Panc1 (cell line): ENCODE results near the gene LIN28A. TPM values are rescaled to one million over a fixed set of nuclear protein-coding genes. Genes with fewer than 3 reads are reported as not detected.

Experiments
- ATAC-seq: fragments of 200-7000 bp; cut with Tn5 transposase; 2 replicates; pipeline ENCODE4 v1.9.1; 2020; ENCODE audit warnings: mild to moderate bottlenecking, moderate library complexity
- BruUV-seq: library from RNA; stranded (reverse); fragments of 400-500 nt; replicated peaks from 2 replicates; lab custom pipeline; 2021; lab: Mats Ljungman, UMichigan
- CTCF ChIA-PET: fragments of 300-600 bp; sonication (Branson Sonifier 250); formaldehyde crosslinking; loops from one replicate; lab custom pipeline; 2022; ENCODE audit warnings: antibody characterized with exemption; lab: Charles Lee
- POLR2A ChIA-PET: fragments of 300-600 bp; sonication (Branson Sonifier 250); formaldehyde crosslinking; loops from one replicate; lab custom pipeline; 2022; ENCODE audit warnings: antibody characterized with exemption; lab: Charles Lee
- DNase-seq: peaks from one replicate; pipeline ENCODE4 v3.0.0-alpha.2; 2010; ENCODE audit warnings: low read depth, low spot score
- H3K27ac ChIP-seq: 2 replicates; pipeline ENCODE4 v1.5.1; 2011; ENCODE audit warnings: mild to moderate bottlenecking, low read length, inconsistent platforms
- H3K27me3 ChIP-seq: fragments of 200-500 bp; sonication (Bioruptor generic); 2 replicates; pipeline ENCODE4 v1.6.0; 2014; ENCODE audit warnings: low read length, inconsistent platforms; ENCODE audit not compliant: control insufficient read depth, insufficient read depth
- H3K36me3 ChIP-seq: fragments of 200-500 bp; sonication (Bioruptor generic); 2 replicates; pipeline ENCODE4 v1.5.1; 2014; ENCODE audit warnings: inconsistent platforms, mild to moderate bottlenecking, low read length, moderate library complexity; ENCODE audit not compliant: control insufficient read depth, insufficient read depth
- H3K4me1 ChIP-seq: 2 replicates; pipeline ENCODE4 v1.5.1; 2011; ENCODE audit warnings: inconsistent platforms, mild to moderate bottlenecking, low read length, moderate library complexity; ENCODE audit not compliant: control insufficient read depth, insufficient read depth
- H3K4me3 ChIP-seq, 2 experiments: 2 replicates each; pipeline ENCODE4 v1.5.1; 2011 to 2012; ENCODE audit warnings: low read depth in 2 of 2, low read length in 2 of 2, mild to moderate bottlenecking in 2 of 2, inconsistent platforms in 1 of 2, moderate library complexity in 1 of 2
- H3K9me3 ChIP-seq: fragments of 200-500 bp; sonication (Bioruptor generic); 2 replicates; pipeline ENCODE4 v1.5.1; 2014; ENCODE audit warnings: low read depth, mild to moderate bottlenecking, inconsistent platforms, low read length, moderate library complexity; ENCODE audit not compliant: control insufficient read depth, insufficient read depth
- POLR2AphosphoS5 ChIP-seq: IDR thresholded peaks from 2 replicates; pipeline ENCODE4 v1.6.1; 2012; ENCODE audit warnings: mild to moderate bottlenecking, low read depth, low read length, moderate library complexity
- SIN3A ChIP-seq: IDR thresholded peaks from 2 replicates; pipeline ENCODE4 v1.6.1; 2012; ENCODE audit warnings: low read depth, mild to moderate bottlenecking, low read length, moderate library complexity, borderline replicate concordance; ENCODE audit not compliant: insufficient read depth
- TCF7L2 ChIP-seq: IDR thresholded peaks from 2 replicates; pipeline ENCODE4 v1.6.1; 2011; ENCODE audit warnings: mild to moderate bottlenecking, low read depth, low read length, inconsistent platforms
- in situ Hi-C: cut with HindIII; loops from 2 replicates; pipeline ENCODE4 v1.10.0; 2016; ENCODE audit warnings: low sequenced_read_pairs, low pct_unique_long_range_greater_than_20kb
- intact Hi-C: fragments of 100-400 bp; cut with micrococcal nuclease; formaldehyde crosslinking; loops from one replicate; pipeline ENCODE4 v1.10.0; 2022; ENCODE audit not compliant: unreplicated experiment
- total RNA-seq: library from RNA; stranded (reverse); gene quantifications from one replicate; pipeline ENCODE4 v1.2.1, GENCODE V29; 2021; ENCODE audit not compliant: unreplicated experiment
- TF ChIP-seq, protein P1 (sequence below): fragments of 450-650 bp; IDR thresholded peaks from 2 replicates; pipeline ENCODE4 v1.5.1; 2017; ENCODE audit warnings: mild to moderate bottlenecking
- TF ChIP-seq, protein P2 (sequence below), 2 experiments: IDR thresholded peaks; 2 replicates each; pipeline ENCODE4 v1.6.1; 2011 to 2012; ENCODE audit warnings: low read depth in 2 of 2, control low read depth in 1 of 2, low read length in 1 of 2, mild to moderate bottlenecking in 1 of 2, moderate library complexity in 1 of 2; ENCODE audit not compliant: insufficient read depth in 1 of 2

The LIN28A gene
- total RNA-seq, 1 experiment from 2014 or later = 0.64 TPM

DNA sequence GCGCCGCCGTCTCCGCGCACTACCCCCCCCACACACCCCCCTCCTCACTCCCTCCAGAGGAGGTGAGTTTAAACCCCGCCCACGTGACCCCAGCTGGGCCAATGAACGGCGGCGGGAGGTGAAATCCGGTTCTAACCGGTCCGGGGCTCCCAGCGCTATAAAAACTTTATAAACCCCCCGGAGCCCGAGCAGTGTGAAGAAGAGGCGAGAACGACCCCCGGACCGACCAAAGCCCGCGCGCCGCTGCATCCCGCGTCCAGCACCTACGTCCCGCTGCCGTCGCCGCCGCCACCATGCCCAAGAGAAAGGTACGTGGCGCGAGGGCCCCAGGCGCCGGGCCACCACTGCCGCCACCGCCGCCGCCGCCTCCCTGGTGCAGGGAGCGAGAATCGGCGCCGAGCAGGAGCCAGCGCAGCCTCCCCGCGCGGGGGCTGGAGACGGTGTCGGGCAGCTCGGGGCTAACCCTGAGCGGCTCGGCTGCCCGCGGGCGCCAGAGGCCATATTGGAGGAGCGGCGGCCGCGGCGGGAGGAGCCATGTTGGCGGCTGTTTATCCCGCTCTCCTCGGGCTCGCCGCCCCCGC lies 61.8 kb downstream of the LIN28A start, which contains the start of gene HMGN2:
HMGN2 (plus strand) TSS at position 121 of the 581 bp plus-strand sequence; CDS start at position 294, 173 bp downstream.
- ChIA-PET POLR2A (no interaction called here), CTCF (no interaction called here)
- intact Hi-C loops = loop anchor here (10.0 kb wide), 1 partner anchor 62 kb away; no protein-coding TSS in a partner anchor

DNA sequence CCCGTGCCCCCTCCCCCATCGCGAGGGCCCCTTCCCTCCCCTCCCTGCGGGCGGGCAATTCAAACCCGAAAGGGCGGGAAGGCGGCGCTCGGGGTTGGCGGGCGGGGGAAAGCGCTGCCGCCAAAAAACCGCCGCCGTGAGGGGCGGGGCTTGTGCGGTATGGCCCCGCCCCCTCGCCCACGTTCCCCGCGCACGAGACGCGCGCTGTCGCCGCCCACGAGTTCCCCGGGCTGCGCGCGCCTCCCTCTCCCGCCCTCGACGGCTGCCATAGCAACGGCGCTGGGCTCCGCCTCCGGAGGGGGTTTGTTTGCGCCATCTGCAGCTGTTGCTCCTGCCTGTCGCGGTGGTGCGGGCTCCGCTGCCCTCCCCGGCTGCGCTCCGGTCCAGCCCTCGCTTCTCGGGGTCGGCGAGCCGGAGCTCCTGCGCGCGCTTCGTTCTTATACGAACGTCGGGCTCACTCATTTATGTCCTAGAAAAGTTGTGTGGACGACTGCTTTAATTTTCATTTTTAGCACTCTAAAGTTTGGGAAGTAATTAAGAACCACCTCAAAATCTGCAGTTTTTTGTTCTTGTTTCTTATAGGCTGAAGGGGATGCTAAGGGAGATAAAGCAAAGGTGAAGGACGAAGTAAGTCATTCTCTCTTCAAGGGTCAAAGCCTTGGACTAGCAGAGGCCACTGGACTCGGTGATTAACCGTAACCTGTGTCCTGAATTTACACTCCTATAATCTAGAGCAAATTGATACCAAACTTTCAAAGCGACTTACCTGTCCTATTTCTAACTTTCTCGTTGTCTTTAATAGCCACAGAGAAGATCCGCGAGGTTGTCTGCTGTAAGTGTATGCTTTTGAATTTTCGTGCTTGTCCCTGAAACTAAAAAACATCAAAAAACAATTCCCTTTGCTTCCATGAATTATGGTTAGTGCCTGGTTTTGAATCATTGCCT lies 62.6 kb downstream of the LIN28A start:
- intact Hi-C loops = loop anchor here (10.0 kb wide), 1 partner anchor 62 kb away; no protein-coding TSS in a partner anchor
- DNase-seq = peak; percentile 38

More for the DNA sequence above, 61.8 kb downstream of the LIN28A start, which contains the start of gene HMGN2:
- TF ChIP-seq TCF7L2 (no peak), POLR2AphosphoS5 (peak; percentile 92), SIN3A (0 out of 2 replicates have a peak, but pooled peaks have one; percentile 5)
- TF ChIP-seq, protein P1, sequence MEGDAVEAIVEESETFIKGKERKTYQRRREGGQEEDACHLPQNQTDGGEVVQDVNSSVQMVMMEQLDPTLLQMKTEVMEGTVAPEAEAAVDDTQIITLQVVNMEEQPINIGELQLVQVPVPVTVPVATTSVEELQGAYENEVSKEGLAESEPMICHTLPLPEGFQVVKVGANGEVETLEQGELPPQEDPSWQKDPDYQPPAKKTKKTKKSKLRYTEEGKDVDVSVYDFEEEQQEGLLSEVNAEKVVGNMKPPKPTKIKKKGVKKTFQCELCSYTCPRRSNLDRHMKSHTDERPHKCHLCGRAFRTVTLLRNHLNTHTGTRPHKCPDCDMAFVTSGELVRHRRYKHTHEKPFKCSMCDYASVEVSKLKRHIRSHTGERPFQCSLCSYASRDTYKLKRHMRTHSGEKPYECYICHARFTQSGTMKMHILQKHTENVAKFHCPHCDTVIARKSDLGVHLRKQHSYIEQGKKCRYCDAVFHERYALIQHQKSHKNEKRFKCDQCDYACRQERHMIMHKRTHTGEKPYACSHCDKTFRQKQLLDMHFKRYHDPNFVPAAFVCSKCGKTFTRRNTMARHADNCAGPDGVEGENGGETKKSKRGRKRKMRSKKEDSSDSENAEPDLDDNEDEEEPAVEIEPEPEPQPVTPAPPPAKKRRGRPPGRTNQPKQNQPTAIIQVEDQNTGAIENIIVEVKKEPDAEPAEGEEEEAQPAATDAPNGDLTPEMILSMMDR = no peak
- TF ChIP-seq, protein P2, sequence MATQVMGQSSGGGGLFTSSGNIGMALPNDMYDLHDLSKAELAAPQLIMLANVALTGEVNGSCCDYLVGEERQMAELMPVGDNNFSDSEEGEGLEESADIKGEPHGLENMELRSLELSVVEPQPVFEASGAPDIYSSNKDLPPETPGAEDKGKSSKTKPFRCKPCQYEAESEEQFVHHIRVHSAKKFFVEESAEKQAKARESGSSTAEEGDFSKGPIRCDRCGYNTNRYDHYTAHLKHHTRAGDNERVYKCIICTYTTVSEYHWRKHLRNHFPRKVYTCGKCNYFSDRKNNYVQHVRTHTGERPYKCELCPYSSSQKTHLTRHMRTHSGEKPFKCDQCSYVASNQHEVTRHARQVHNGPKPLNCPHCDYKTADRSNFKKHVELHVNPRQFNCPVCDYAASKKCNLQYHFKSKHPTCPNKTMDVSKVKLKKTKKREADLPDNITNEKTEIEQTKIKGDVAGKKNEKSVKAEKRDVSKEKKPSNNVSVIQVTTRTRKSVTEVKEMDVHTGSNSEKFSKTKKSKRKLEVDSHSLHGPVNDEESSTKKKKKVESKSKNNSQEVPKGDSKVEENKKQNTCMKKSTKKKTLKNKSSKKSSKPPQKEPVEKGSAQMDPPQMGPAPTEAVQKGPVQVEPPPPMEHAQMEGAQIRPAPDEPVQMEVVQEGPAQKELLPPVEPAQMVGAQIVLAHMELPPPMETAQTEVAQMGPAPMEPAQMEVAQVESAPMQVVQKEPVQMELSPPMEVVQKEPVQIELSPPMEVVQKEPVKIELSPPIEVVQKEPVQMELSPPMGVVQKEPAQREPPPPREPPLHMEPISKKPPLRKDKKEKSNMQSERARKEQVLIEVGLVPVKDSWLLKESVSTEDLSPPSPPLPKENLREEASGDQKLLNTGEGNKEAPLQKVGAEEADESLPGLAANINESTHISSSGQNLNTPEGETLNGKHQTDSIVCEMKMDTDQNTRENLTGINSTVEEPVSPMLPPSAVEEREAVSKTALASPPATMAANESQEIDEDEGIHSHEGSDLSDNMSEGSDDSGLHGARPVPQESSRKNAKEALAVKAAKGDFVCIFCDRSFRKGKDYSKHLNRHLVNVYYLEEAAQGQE (IDR thresholded peaks at IDR 0.05; ENCODE audit: insufficient read depth in 1 of 2, low read depth in 2 of 2, low read length in 1 of 2) = no peak
- no peaks in the 10 kb centered on the region for H3K9me3 ChIP-seq
- peak within 1 kb of the TSS; percentile 81 to 83 for H3K4me3 ChIP-seq
- peak; percentile 43 for DNase-seq
- in situ Hi-C loops = no loop called here
- H3K27ac ChIP-seq = peak within 1 kb of the TSS; percentile 86
- peak; percentile 80 for ATAC-seq
- H3K27me3 ChIP-seq = no peaks in the 10 kb centered on the region
- no TSS peak for BruUV-seq
- H3K4me1 ChIP-seq = peaks cover 21% of the 10 kb centered on the region
- H3K36me3 ChIP-seq = peaks cover 31% of the 10 kb centered on the region

More for the DNA sequence above, 62.6 kb downstream of the LIN28A start:
- in situ Hi-C loops = no loop called here
- Histone ChIP-seq H3K36me3 (peaks cover 36% of the 10 kb centered on the region), H3K9me3 (no peaks in the 10 kb centered on the region), H3K27me3 (no peaks in the 10 kb centered on the region), H3K27ac (peak overlapping the region; percentile 86), H3K4me3 (peak overlapping the region; percentile 81 to 83), H3K4me1 (peaks cover 21% of the 10 kb centered on the region)
- ChIA-PET CTCF (no interaction called here), POLR2A (no interaction called here)
- BruUV-seq = TSS peak; percentile 78
- TF ChIP-seq POLR2AphosphoS5 (peak; percentile 59), TCF7L2 (no peak), SIN3A (peak; percentile 85; the same call in 1 of the 2 replicates)
- TF ChIP-seq, protein P1 = no peak
- TF ChIP-seq, protein P2 (IDR thresholded peaks at IDR 0.05; ENCODE audit: insufficient read depth in 1 of 2, low read depth in 2 of 2, low read length in 1 of 2) = no peak
- ATAC-seq = peak; percentile 66
